HT1080 (cell line): ENCODE data around the gene CELF1. TPM values are rescaled to one million over a fixed set of nuclear protein-coding genes. Genes with fewer than 3 reads are reported as not detected.
"Not testable (repeated sequence)": the region's sequence is repeated elsewhere in the genome, so short reads cannot be mapped to it uniquely, and the experiment has no call there.

Experiments used
- DNase-seq: peaks from one replicate; pipeline ENCODE4 v3.0.0-alpha.2; 2015; ENCODE audit warnings: low read depth
- total RNA-seq: library from RNA; depleted of rRNA; stranded (reverse); fragments of >200 nt; shearing (Covaris generic); gene quantifications from 2 replicates; pipeline ENCODE4 v1.2.3, GENCODE V29; 2014

CELF1 gene
- total RNA-seq, 1 experiment from 2014 or later: 118 TPM

GRCh38 chr11:47577460-47578041, 24.6 kb upstream of the CELF1 start:
- DNase-seq: no peak

- no peak for DNase-seq
Measured at GRCh38 chr11:47573321-47573720, 20.4 kb upstream of the CELF1 start.

- no peak for DNase-seq
Measured at GRCh38 chr11:47572715-47573255, 19.9 kb upstream of the CELF1 start.

GRCh38 chr11:47571895-47572294, 19.0 kb upstream of the CELF1 start:
- no peak for DNase-seq

- no peak for DNase-seq
Measured at GRCh38 chr11:47571357-47571729, 18.4 kb upstream of the CELF1 start.

GRCh38 chr11:47570651-47571356, 17.9 kb upstream of the CELF1 start:
- no peak for DNase-seq

GRCh38 chr11:47569646-47570045, 16.7 kb upstream of the CELF1 start:
- no peak for DNase-seq

- no peak for DNase-seq
Measured at GRCh38 chr11:47566149-47566698, 13.3 kb upstream of the CELF1 start.

GRCh38 chr11:47565340-47566148, 12.6 kb upstream of the CELF1 start, which contains the start of gene PTPMT1:
PTPMT1 (plus strand) TSS chr11:47565599; CDS start chr11:47565623, 24 bp downstream.
- peak; percentile 64 for DNase-seq

GRCh38 chr11:47564933-47565339, 12.0 kb upstream of the CELF1 start:
- DNase-seq: no peak

- DNase-seq: not testable (repeated sequence)
Measured at GRCh38 chr11:47564366-47564765, 11.4 kb upstream of the CELF1 start.

GRCh38 chr11:47562393-47562792, 9.5 kb upstream of the CELF1 start:
- DNase-seq: not testable (repeated sequence)

- DNase-seq: no peak
Measured at GRCh38 chr11:47560426-47560825, 7.5 kb upstream of the CELF1 start.

- DNase-seq: no peak
Measured at GRCh38 chr11:47558695-47559094, 5.8 kb upstream of the CELF1 start.

- DNase-seq: not testable (repeated sequence)
Measured at GRCh38 chr11:47557004-47557403, 4.1 kb upstream of the CELF1 start.

- no peak for DNase-seq
Measured at GRCh38 chr11:47553406-47553743, 443 bp upstream of the CELF1 start.

GRCh38 chr11:47552056-47552565, 821 bp downstream of the CELF1 start:
- peak; percentile 35 for DNase-seq

- DNase-seq: peak; percentile 38
Measured at GRCh38 chr11:47551086-47551485, 1.8 kb downstream of the CELF1 start.

- no peak for DNase-seq
Measured at GRCh38 chr11:47550288-47551047, 2.5 kb downstream of the CELF1 start.

- DNase-seq: not testable (repeated sequence)
Measured at GRCh38 chr11:47546274-47546673, 6.7 kb downstream of the CELF1 start.

GRCh38 chr11:47545298-47545697, 7.6 kb downstream of the CELF1 start:
- no peak for DNase-seq
